ENCODE measurements around the gene SNX24.

GRCh38 chr5:122915717-122916461, 70.5 kb downstream of the SNX24 start:
- TF ChIP-seq POLR2A (IDR thresholded peaks at IDR 0.05) = no peak
- TF ChIP-seq, protein P1, sequence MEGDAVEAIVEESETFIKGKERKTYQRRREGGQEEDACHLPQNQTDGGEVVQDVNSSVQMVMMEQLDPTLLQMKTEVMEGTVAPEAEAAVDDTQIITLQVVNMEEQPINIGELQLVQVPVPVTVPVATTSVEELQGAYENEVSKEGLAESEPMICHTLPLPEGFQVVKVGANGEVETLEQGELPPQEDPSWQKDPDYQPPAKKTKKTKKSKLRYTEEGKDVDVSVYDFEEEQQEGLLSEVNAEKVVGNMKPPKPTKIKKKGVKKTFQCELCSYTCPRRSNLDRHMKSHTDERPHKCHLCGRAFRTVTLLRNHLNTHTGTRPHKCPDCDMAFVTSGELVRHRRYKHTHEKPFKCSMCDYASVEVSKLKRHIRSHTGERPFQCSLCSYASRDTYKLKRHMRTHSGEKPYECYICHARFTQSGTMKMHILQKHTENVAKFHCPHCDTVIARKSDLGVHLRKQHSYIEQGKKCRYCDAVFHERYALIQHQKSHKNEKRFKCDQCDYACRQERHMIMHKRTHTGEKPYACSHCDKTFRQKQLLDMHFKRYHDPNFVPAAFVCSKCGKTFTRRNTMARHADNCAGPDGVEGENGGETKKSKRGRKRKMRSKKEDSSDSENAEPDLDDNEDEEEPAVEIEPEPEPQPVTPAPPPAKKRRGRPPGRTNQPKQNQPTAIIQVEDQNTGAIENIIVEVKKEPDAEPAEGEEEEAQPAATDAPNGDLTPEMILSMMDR (IDR thresholded peaks at IDR 0.05) = no peak
